ENCODE data around the gene OR52E6.

OR52E6 gene

GRCh38 chr11:5841797-5842196, at the start of gene OR52E6:
Gene OR52E6 (minus strand): TSS chr11:5841897. CDS start chr11:5841897, 0 bp downstream.
- no peak for DNase-seq

GRCh38 chr11:5891216-5891800, 49.6 kb upstream of the OR52E6 start:
- no peak for DNase-seq

- no peak for DNase-seq
These were observed 46.0 kb upstream of the OR52E6 start for GRCh38 chr11:5887661-5888060.

GRCh38 chr11:5887172-5887571, 45.5 kb upstream of the OR52E6 start:
- no peak for DNase-seq

GRCh38 chr11:5881756-5882155, 40.1 kb upstream of the OR52E6 start:
- DNase-seq, result no peak

GRCh38 chr11:5880329-5880728, 38.6 kb upstream of the OR52E6 start, which contains the start of gene OR52E4:
Gene OR52E4 (plus strand): TSS chr11:5880629. CDS start chr11:5884293, 3,664 bp downstream.
- DNase-seq, result no peak

- DNase-seq, result no peak
These were observed 36.9 kb upstream of the OR52E6 start for GRCh38 chr11:5878564-5878963.

- DNase-seq, result no peak
These were observed 24.1 kb upstream of the OR52E6 start for GRCh38 chr11:5865826-5866225.

- no peak for DNase-seq
These were observed 15.9 kb upstream of the OR52E6 start, which contains the start of gene OR52E8 for GRCh38 chr11:5857590-5857989. Gene OR52E8 (minus strand): TSS chr11:5857690. CDS start chr11:5857690, 0 bp downstream.

GRCh38 chr11:5851002-5851401, 9.3 kb upstream of the OR52E6 start:
- DNase-seq, result no peak

GRCh38 chr11:5847711-5848110, 6.0 kb upstream of the OR52E6 start:
- no peak for DNase-seq

- DNase-seq, result no peak
These were observed 5.0 kb upstream of the OR52E6 start for GRCh38 chr11:5846701-5847100.

GRCh38 chr11:5837695-5838094, 4.0 kb downstream of the OR52E6 start:
- DNase-seq, result no peak

- no peak for DNase-seq
These were observed 8.3 kb downstream of the OR52E6 start for GRCh38 chr11:5833446-5833845.

GRCh38 chr11:5831196-5831829, 10.4 kb downstream of the OR52E6 start:
- no peak for DNase-seq

GRCh38 chr11:5818245-5818886, 23.3 kb downstream of the OR52E6 start:
- no peak for DNase-seq

- DNase-seq, result no peak
These were observed 26.2 kb downstream of the OR52E6 start for GRCh38 chr11:5815534-5815933.

GRCh38 chr11:5809905-5810795, 31.5 kb downstream of the OR52E6 start:
- DNase-seq, result no peak

- DNase-seq, result no peak
These were observed 32.6 kb downstream of the OR52E6 start for GRCh38 chr11:5809122-5809519.

- DNase-seq, result peak; percentile 40
These were observed 33.1 kb downstream of the OR52E6 start, which contains the start of gene OR52N2 for GRCh38 chr11:5808500-5809121. Gene OR52N2 (plus strand): TSS chr11:5808924. CDS start chr11:5820336, 11,412 bp downstream.

GRCh38 chr11:5807580-5807979, 34.1 kb downstream of the OR52E6 start:
- DNase-seq, result no peak

GRCh38 chr11:5803982-5804381, 37.7 kb downstream of the OR52E6 start:
- DNase-seq, result no peak

GRCh38 chr11:5796541-5796940, 45.2 kb downstream of the OR52E6 start:
- DNase-seq, result no peak

Data from NCI-H774 (cell line).